HG02973 (cell line): ENCODE measurements around the gene SBNO2.

ENCODE experiments used
- ATAC-seq: cut with Tn5 transposase; IDR thresholded peaks from one replicate; pipeline ENCODE4 v1.9.1; 2021; ENCODE audit warnings: moderate library complexity; ENCODE audit not compliant: unreplicated experiment

The SBNO2 gene

GRCh38 chr19:1168572-1169410, 5.3 kb downstream of the SBNO2 start:
- ATAC-seq, result no peak

- no peak for ATAC-seq
These were observed 6.1 kb downstream of the SBNO2 start for GRCh38 chr19:1167687-1168571.

- ATAC-seq, result no peak
These were observed 7.0 kb downstream of the SBNO2 start for GRCh38 chr19:1166872-1167573.

- ATAC-seq, result no peak
These were observed 9.2 kb downstream of the SBNO2 start for GRCh38 chr19:1164684-1165531.

- ATAC-seq, result no peak
These were observed 10.0 kb downstream of the SBNO2 start for GRCh38 chr19:1163934-1164683.

GRCh38 chr19:1163283-1163933, 10.7 kb downstream of the SBNO2 start:
- ATAC-seq, result no peak

- no peak for ATAC-seq
These were observed 11.4 kb downstream of the SBNO2 start for GRCh38 chr19:1162404-1163282.

GRCh38 chr19:1161716-1162115, 12.4 kb downstream of the SBNO2 start:
- no peak for ATAC-seq

- no peak for ATAC-seq
These were observed 14.0 kb downstream of the SBNO2 start for GRCh38 chr19:1159864-1160595.

GRCh38 chr19:1158885-1159448, 15.1 kb downstream of the SBNO2 start:
- ATAC-seq, result no peak

GRCh38 chr19:1157931-1158884, 15.9 kb downstream of the SBNO2 start:
- ATAC-seq, result no peak

- no peak for ATAC-seq
These were observed 17.0 kb downstream of the SBNO2 start for GRCh38 chr19:1156830-1157615.

GRCh38 chr19:1156305-1156801, 17.7 kb downstream of the SBNO2 start:
- ATAC-seq, result no peak

- ATAC-seq, result no peak
These were observed 18.4 kb downstream of the SBNO2 start for GRCh38 chr19:1155352-1156304.
